Neural cell (in vitro differentiated cells): ENCODE results near the gene ENPP7. TPM values are rescaled to one million over a fixed set of nuclear protein-coding genes. Genes with fewer than 3 reads are reported as not detected.

Source experiments
- H2AFZ ChIP-seq: fragments of 200-600, 300-800 bp; sonication (generic), shearing (Covaris generic); 2 replicates; pipeline ENCODE4 v1.6.0; 2014; ENCODE audit warnings: low read depth, mild to moderate bottlenecking, antibody characterized with exemption, low read length, moderate library complexity
- H3F3A ChIP-seq: fragments of 200-600 bp; shearing (Covaris generic); 2 replicates; pipeline ENCODE4 v1.6.1; 2016; ENCODE audit warnings: mild to moderate bottlenecking, moderate library complexity, mixed read lengths, antibody characterized with exemption, low read length; ENCODE audit not compliant: insufficient read depth, poor library complexity, severe bottlenecking
- H3K27ac ChIP-seq: fragments of 200-600, 300-800 bp; sonication (generic), shearing (Covaris generic); 2 replicates; pipeline ENCODE4 v1.5.1; 2014; ENCODE audit warnings: mild to moderate bottlenecking, low read length, moderate library complexity
- H3K27me3 ChIP-seq: fragments of 300-800, 200-600 bp; sonication (generic), shearing (Covaris generic); 2 replicates; pipeline ENCODE4 v1.6.0; 2014; ENCODE audit warnings: mild to moderate bottlenecking, low read depth, low read length, moderate library complexity; ENCODE audit not compliant: insufficient read depth
- H3K36me3 ChIP-seq: fragments of 300-800, 200-600 bp; sonication (generic), shearing (Covaris generic); 2 replicates; pipeline ENCODE4 v1.5.1; 2014; ENCODE audit warnings: mild to moderate bottlenecking, antibody characterized with exemption, low read length, moderate library complexity; ENCODE audit not compliant: insufficient read depth
- H3K4me2 ChIP-seq: fragments of 300-800, 200-600 bp; sonication (generic), shearing (Covaris generic); 2 replicates; pipeline ENCODE4 v1.6.0; 2014; ENCODE audit warnings: mild to moderate bottlenecking, low read length
- H3K4me3 ChIP-seq: fragments of 300-800, 200-600 bp; sonication (generic), shearing (Covaris generic); 2 replicates; pipeline ENCODE4 v1.5.1; 2014; ENCODE audit warnings: mild to moderate bottlenecking, low read length, moderate library complexity
- H3K79me2 ChIP-seq: fragments of 200-600 bp; shearing (Covaris generic); replicated peaks from 2 replicates; pipeline ENCODE4 v1.6.0; 2014; ENCODE audit warnings: mild to moderate bottlenecking, low read length, moderate library complexity; ENCODE audit not compliant: insufficient read depth
- H3K9ac ChIP-seq: fragments of 300-800, 200-600 bp; sonication (generic), shearing (Covaris generic); 2 replicates; pipeline ENCODE4 v1.6.1; 2016; ENCODE audit warnings: mild to moderate bottlenecking, low read length, mixed read lengths
- H3K9me2 ChIP-seq: fragments of 200-600 bp; shearing (Covaris generic); 2 replicates; pipeline ENCODE4 v1.6.1; 2016; ENCODE audit warnings: mild to moderate bottlenecking, low read length, mixed read lengths; ENCODE audit not compliant: insufficient read depth
- H3K9me3 ChIP-seq: fragments of 200-600, 300-800 bp; sonication (generic), shearing (Covaris generic); 2 replicates; pipeline ENCODE4 v1.6.1; 2016; ENCODE audit warnings: mild to moderate bottlenecking, mixed run types, low read length, moderate library complexity, mixed read lengths
- H4K20me1 ChIP-seq: fragments of 200-600 bp; shearing (Covaris generic); 2 replicates; pipeline ENCODE4 v1.6.1; 2016; ENCODE audit warnings: mild to moderate bottlenecking, mixed run types; ENCODE audit not compliant: insufficient read depth
- EP300 ChIP-seq: fragments of 450-650 bp; conservative IDR thresholded peaks from 2 replicates; pipeline ENCODE4 v1.6.1; 2014; ENCODE audit warnings: antibody characterized with exemption, mild to moderate bottlenecking, moderate library complexity; ENCODE audit not compliant: poor library complexity, severe bottlenecking
- EZH2 ChIP-seq: fragments of 200-600, 300-800 bp; shearing (Covaris generic), sonication (generic); IDR thresholded peaks from 2 replicates; pipeline ENCODE4 v1.6.1; 2014; ENCODE audit warnings: antibody characterized with exemption, low read length, borderline replicate concordance, mild to moderate bottlenecking; ENCODE audit not compliant: insufficient read depth, poor library complexity, severe bottlenecking
- MXI1 ChIP-seq: fragments of 450-650 bp; conservative IDR thresholded peaks from 2 replicates; pipeline ENCODE4 v1.6.1; 2014; ENCODE audit warnings: antibody characterized with exemption, mild to moderate bottlenecking; ENCODE audit not compliant: poor library complexity, severe bottlenecking
- POLR2AphosphoS5 ChIP-seq: IDR thresholded peaks from 2 replicates; pipeline ENCODE4 v1.6.1; 2012
- RAD21 ChIP-seq: fragments of 450-650 bp; conservative IDR thresholded peaks from 2 replicates; pipeline ENCODE4 v1.6.1; 2014; ENCODE audit warnings: antibody characterized with exemption, mild to moderate bottlenecking, moderate library complexity
- SMC3 ChIP-seq: fragments of 450-650 bp; conservative IDR thresholded peaks from 2 replicates; pipeline ENCODE4 v1.6.1; 2014; ENCODE audit warnings: antibody characterized with exemption, mild to moderate bottlenecking, moderate library complexity; ENCODE audit not compliant: poor library complexity
- TAF1 ChIP-seq: IDR thresholded peaks from 2 replicates; pipeline ENCODE4 v1.6.1; 2012; ENCODE audit warnings: low read depth
- polyA plus RNA-seq: library from polyadenylated mRNA; depleted of rRNA; stranded (reverse); fragments of >200 nt; gene quantifications from 2 replicates; pipeline ENCODE4 v1.2.3, GENCODE V29; 2014
- TF ChIP-seq, protein P1 (sequence below): fragments of 450-650 bp; IDR thresholded peaks from 2 replicates; pipeline ENCODE4 v1.5.1; 2014; ENCODE audit warnings: antibody characterized with exemption, mild to moderate bottlenecking, moderate library complexity; ENCODE audit not compliant: poor library complexity, severe bottlenecking
- TF ChIP-seq, protein P2 (sequence below): IDR thresholded peaks from 2 replicates; pipeline ENCODE4 v1.6.1; 2012; ENCODE audit warnings: borderline replicate concordance

The ENPP7 gene
- polyA plus RNA-seq, 1 donor from 2014 or later: not detected

DNA sequence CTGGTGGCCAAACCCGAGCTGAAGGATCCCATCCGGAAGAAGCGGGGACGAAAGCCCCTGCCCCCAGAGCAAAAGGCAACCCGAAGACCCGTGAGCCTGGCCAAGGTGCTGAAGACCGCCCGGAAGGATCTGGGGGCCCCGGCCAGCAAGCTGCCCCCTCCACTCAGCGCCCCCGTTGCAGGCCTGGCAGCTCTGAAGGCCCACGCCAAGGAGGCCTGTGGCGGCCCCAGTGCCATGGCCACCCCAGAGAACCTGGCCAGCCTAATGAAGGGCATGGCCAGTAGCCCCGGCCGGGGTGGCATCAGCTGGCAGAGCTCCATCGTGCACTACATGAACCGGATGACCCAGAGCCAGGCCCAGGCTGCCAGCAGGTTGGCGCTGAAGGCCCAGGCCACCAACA is 53.1 kb downstream of the ENPP7 start (continued):
- TF ChIP-seq MXI1 (no peak), TAF1 (no peak), RAD21 (no peak)

DNA sequence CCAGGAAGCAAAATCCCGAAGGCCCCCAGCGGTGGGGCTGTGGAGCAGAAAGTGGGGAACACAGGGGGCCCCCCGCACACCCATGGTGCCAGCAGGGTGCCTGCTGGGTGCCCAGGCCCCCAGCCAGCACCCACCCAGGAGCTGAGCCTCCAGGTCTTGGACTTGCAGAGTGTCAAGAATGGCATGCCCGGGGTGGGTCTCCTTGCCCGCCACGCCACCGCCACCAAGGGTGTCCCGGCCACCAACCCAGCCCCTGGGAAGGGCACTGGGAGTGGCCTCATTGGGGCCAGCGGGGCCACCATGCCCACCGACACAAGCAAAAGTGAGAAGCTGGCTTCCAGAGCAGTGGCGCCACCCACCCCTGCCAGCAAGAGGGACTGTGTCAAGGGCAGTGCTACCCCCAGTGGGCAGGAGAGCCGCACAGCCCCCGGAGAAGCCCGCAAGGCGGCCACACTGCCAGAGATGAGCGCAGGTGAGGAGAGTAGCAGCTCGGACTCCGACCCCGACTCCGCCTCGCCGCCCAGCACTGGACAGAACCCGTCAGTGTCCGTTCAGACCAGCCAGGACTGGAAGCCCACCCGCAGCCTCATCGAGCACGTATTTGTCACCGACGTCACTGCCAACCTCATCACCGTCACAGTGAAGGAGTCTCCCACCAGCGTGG is 53.7 kb downstream of the ENPP7 start:
- Histone ChIP-seq H3K9ac (no peak overlapping the region), H3K79me2 (peaks cover 15% of the 10 kb centered on the region), H3F3A (peaks cover 8% of the 10 kb centered on the region), H3K9me3 (no peaks in the 10 kb centered on the region), H3K27me3 (peaks cover 8% of the 10 kb centered on the region), H3K36me3 (no peaks in the 10 kb centered on the region), H3K4me2 (no peak overlapping the region), H3K9me2 (no peaks in the 10 kb centered on the region), H2AFZ (no peak overlapping the region), H3K27ac (no peak overlapping the region), H3K4me3 (no peak overlapping the region), H4K20me1 (no peaks in the 10 kb centered on the region)
- no peak for TF ChIP-seq MXI1
- TF ChIP-seq SMC3: no peak
- TF ChIP-seq, protein P1, sequence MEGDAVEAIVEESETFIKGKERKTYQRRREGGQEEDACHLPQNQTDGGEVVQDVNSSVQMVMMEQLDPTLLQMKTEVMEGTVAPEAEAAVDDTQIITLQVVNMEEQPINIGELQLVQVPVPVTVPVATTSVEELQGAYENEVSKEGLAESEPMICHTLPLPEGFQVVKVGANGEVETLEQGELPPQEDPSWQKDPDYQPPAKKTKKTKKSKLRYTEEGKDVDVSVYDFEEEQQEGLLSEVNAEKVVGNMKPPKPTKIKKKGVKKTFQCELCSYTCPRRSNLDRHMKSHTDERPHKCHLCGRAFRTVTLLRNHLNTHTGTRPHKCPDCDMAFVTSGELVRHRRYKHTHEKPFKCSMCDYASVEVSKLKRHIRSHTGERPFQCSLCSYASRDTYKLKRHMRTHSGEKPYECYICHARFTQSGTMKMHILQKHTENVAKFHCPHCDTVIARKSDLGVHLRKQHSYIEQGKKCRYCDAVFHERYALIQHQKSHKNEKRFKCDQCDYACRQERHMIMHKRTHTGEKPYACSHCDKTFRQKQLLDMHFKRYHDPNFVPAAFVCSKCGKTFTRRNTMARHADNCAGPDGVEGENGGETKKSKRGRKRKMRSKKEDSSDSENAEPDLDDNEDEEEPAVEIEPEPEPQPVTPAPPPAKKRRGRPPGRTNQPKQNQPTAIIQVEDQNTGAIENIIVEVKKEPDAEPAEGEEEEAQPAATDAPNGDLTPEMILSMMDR: no peak
- no peak for TF ChIP-seq POLR2AphosphoS5
- no peak for TF ChIP-seq TAF1
- no peak for TF ChIP-seq EZH2
- TF ChIP-seq, protein P2, sequence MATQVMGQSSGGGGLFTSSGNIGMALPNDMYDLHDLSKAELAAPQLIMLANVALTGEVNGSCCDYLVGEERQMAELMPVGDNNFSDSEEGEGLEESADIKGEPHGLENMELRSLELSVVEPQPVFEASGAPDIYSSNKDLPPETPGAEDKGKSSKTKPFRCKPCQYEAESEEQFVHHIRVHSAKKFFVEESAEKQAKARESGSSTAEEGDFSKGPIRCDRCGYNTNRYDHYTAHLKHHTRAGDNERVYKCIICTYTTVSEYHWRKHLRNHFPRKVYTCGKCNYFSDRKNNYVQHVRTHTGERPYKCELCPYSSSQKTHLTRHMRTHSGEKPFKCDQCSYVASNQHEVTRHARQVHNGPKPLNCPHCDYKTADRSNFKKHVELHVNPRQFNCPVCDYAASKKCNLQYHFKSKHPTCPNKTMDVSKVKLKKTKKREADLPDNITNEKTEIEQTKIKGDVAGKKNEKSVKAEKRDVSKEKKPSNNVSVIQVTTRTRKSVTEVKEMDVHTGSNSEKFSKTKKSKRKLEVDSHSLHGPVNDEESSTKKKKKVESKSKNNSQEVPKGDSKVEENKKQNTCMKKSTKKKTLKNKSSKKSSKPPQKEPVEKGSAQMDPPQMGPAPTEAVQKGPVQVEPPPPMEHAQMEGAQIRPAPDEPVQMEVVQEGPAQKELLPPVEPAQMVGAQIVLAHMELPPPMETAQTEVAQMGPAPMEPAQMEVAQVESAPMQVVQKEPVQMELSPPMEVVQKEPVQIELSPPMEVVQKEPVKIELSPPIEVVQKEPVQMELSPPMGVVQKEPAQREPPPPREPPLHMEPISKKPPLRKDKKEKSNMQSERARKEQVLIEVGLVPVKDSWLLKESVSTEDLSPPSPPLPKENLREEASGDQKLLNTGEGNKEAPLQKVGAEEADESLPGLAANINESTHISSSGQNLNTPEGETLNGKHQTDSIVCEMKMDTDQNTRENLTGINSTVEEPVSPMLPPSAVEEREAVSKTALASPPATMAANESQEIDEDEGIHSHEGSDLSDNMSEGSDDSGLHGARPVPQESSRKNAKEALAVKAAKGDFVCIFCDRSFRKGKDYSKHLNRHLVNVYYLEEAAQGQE: no peak
- no peak for TF ChIP-seq RAD21
- no peak for TF ChIP-seq EP300

DNA sequence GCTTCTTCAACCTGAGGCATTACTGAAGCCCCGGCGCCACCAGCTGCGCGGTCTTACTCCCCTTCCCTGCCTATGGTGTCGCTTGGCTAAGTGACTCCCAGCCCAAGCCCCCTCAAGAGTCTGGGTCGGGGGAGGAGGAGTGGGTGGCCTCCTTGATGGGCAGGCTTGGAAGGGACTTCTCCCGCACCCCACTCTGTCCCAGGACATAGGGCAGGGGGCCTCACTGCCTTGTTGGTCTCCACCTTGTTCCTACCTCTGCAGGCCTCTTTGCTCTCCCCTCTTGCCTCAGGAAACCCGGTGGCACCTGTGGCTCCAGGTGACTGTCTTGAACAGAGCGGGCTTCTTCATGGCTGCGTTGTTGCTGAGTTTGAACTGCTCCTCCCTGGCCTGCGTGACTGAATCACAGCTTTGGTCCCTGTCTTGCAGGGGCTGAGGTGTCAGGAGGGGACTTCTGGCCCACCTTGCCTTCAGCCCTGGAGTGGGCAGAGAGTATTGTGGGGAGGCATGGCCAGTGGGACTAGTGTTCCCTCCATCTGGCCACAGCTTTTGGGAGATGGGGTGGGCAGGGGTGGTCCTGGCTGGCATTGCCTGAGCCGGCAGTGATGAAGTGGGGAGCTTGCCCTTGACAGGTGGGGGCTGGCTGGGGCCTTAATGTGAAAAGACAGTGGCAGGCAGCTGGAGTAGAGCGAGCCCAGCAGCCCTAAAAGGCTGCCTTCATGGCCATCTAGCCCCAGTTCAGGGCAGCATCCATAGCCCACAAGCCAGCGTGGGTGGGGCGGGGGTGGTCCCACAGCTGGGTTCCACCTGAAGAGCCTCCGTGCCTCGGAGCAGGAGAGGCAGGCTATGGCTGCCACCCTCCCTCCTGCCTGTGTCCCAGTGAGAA is 54.5 kb downstream of the ENPP7 start:
- Histone ChIP-seq H3K4me2 (no peak overlapping the region), H3K9me2 (no peaks in the 10 kb centered on the region), H3K27ac (no peak overlapping the region), H3K9me3 (no peaks in the 10 kb centered on the region), H3K79me2 (peaks cover 7% of the 10 kb centered on the region), H3K27me3 (peaks cover 15% of the 10 kb centered on the region), H3K9ac (no peak overlapping the region), H3F3A (peaks cover 9% of the 10 kb centered on the region), H3K36me3 (no peaks in the 10 kb centered on the region), H4K20me1 (no peaks in the 10 kb centered on the region), H3K4me3 (no peak overlapping the region), H2AFZ (no peak overlapping the region)
- TF ChIP-seq EP300: no peak
- TF ChIP-seq RAD21: no peak
- TF ChIP-seq, protein P2: no peak
- no peak for TF ChIP-seq TAF1
- TF ChIP-seq SMC3: no peak
- TF ChIP-seq, protein P1: no peak
- TF ChIP-seq EZH2: no peak
- no peak for TF ChIP-seq POLR2AphosphoS5
- no peak for TF ChIP-seq MXI1
